HT-29 (cell line): Measurements from ENCODE around the gene MED22. TPM values are rescaled to one million over a fixed set of nuclear protein-coding genes. Genes with fewer than 3 reads are reported as not detected.
"Not testable (repeated sequence)": the region's sequence is repeated elsewhere in the genome, so short reads cannot be mapped to it uniquely, and the experiment has no call there.

ENCODE experiments used
- DNase-seq: peaks from one replicate; pipeline ENCODE4 v3.0.0-alpha.2; 2015; ENCODE audit warnings: low spot score
- total RNA-seq: library from RNA; depleted of rRNA; stranded (reverse); fragments of >200 nt; shearing (Covaris generic); gene quantifications from 2 replicates; pipeline ENCODE4 v1.2.3, GENCODE V29; 2014

MED22 gene
- total RNA-seq, 1 experiment from 2014 or later: 58.8 TPM

DNA sequence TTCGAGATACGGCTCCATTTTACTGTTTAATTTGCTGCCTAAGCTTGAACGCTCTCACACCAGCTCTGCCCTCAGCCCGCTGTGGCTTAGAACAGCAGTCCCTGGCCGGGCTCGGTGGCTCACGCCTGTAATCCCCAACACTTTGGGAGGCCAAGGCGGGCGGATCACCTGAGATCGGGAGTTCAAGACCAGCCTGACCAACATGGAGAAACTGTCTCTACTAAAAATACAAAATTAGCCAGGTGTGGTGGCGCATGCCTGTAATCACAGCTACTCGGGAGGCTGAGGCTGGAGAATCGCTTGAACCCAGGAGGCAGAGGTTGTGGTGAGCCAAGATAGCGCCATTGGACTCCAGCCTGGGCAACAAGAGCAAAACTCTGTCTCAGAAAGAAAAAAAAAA is 29.3 kb upstream of the MED22 start:
- DNase-seq: not testable (repeated sequence)

- DNase-seq: peak; percentile 95
Measured at GRCh38 chr9:133375724-133376654, 28.1 kb upstream of the MED22 start, which contains the start of the genes STKLD1 and SURF4. Gene STKLD1, plus strand, starts transcription at chr9:133376366. Its CDS starts 108 bp downstream, at chr9:133376474. Gene SURF4, minus strand, starts transcription at chr9:133376060. Its CDS starts 91 bp downstream, at chr9:133375969.

DNA sequence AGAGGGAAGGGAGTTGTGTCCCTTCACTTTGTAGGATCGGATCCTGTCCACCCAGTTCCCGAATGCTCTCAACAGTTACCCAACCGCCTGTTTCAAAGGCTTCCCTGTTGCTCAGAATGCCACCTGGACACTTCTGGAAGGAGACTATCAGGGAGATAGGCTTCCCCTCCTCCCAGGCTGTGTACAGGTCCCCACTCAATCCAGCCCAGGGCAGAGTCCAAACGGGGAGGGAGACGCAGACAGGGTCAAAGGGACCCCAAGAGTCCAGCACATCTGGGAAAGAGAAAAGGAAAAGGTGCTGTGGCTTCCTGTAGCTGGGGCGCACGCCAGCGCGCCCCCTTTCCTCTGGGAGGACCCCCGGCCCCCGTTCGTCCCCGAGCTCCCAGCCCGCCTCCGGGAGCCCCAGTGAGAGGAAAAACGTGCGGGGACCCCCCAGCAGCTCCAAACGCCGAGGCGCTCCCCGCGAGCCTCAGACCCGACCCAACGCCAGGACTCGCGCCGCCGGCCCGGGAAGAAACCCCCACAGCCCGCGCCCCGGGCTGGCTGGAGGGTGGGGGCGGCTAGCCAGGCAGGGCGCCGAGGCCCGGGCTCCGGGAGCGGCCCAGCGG is 27.3 kb upstream of the MED22 start:
- peak; percentile 65 for DNase-seq

DNA sequence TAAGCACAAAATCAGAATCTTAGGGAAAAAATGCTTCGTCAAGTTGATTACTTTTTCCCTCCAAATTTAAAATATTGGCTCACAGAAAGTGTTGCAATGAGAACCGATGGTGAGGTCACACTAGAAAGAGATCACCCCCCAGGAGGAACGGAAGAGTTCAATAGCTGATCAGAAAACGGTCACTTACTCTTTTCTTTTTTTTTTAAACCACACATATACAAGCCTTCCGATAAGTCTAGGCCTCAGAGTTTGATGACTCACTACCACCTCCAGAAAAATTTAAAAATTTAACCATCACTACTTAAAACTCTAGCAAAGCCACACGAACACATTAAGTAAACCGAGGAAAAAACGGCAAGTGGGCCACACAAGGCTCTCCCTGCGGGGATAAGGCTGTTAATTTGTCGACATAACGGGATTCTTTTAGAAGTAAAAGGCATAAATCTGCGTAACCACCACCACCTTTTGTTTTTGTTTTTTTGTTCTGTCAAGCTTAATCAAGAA is 26.7 kb upstream of the MED22 start:
- no peak for DNase-seq

DNA sequence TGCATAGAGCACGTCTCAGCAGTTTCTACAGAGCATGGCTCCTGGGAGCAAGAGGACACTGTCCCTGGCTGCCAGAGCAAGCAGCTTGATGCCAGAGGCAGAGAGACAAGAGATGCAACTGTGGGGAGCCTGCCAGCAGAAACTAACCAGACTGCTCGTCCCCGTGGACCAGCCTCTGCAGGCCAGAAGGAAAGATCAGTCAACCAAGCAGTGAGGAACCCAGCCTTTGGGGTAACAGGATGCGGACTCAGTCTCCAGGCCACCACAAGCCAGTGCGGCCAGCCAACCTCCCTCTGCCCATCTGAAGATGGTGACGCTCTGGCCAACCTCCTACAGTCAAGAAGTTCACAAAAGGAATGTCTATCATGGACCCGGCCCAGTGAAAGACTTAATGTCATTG is 24.2 kb upstream of the MED22 start:
- no peak for DNase-seq

DNA sequence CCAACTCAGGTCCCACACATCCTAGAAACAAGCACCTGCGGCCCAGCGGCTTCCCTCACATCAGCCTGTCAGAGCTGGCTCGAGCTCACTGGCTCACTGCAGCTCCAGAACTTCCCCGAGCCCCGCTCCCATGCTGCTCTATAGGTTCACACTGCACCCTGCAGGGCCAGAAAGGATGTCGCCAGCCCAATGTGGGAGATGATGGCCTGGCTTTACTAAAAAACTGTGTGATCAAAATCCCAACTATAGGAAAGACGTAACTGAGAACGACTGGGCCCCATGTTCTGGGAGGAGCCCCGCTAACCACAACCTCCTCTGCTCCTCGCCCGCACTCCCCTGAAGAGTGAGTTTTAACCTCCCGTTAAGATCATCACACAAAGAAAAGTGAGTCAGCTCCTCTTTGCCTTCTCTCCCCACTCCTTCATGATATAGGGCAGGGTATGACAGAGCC is 23.4 kb upstream of the MED22 start:
- DNase-seq: no peak

DNA sequence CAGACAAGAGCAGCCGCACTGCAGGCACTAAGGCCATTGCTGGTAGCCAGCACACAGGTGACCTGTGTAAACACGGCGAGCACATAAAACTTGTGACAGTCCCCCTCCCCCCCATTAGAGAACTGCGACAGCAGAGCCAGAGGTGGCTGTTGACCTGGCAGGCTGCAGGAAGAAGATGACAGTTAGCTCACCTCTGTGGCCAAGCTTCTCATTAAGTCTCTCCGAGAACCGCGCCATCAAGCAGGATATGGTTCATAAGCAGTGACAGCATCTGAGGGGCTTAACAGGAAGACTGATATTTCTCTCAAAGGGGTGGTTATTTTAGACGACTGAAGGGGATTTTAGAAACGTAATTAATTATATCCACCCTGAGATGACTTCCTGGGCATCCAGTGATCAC is 22.8 kb upstream of the MED22 start:
- no peak for DNase-seq

DNA sequence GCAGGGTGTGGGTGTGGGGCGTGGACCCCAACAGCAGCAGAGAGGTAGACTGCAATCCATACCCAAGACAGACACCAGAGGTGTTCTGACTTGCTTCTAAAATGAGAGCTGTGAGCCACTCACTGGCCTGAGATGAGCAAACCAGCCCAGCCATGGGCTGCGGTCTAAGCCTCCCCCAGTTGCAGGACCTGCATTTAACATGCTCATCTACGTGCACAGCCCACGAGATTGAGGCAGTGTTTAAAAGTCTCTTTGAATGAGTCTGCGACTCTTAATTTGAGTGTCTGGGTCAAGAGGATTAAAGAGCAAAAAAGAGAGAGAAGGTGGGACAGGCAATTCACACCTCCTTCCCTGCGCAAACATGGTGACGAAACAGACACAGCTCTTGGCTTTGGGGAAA is 22.0 kb upstream of the MED22 start:
- no peak for DNase-seq

DNA sequence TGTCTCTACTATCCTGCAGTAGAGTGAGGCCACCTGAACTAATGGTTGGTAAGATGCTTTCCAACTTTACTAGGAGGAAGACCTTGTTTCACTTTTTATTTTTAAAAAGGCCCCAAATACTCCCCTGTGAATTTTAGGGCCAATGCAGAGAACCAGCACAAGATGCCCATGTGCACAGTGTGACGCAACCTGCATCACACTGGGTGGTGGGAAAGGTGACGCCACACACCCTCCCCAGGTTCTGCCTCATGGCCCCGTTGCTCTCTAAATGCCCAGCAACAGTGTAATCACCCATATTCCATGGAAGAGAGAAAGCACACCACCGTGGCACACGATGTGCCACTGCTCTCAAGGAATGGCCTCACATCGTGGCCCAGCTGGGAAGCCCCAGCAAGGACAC is 21.5 kb upstream of the MED22 start:
- DNase-seq: no peak

GRCh38 chr9:133368249-133368881 is 20.4 kb upstream of the MED22 start:
- DNase-seq: no peak

GRCh38 chr9:133367778-133368177 is 19.8 kb upstream of the MED22 start:
- no peak for DNase-seq

- no peak for DNase-seq
Measured at GRCh38 chr9:133367221-133367620, 19.3 kb upstream of the MED22 start.

DNA sequence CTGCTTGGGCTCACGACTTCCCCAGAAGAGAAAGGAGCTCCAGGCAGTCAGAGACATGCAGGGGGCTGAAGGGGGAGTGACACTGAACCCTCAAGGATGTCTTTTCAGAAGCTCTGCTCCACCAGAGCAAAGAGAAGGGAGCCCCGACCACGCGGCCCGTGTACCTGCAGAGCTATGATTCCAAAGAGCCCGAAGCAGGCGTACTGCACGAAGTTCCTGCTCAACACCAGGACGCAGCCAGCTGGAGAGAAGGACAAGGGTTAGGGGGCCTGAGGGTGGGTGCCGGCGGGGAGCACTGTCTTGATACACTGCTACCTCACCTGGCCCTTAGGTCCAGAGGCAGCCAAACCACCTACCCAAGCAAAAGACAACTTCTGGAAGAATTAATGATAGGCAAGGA is 18.5 kb upstream of the MED22 start:
- no peak for DNase-seq

DNA sequence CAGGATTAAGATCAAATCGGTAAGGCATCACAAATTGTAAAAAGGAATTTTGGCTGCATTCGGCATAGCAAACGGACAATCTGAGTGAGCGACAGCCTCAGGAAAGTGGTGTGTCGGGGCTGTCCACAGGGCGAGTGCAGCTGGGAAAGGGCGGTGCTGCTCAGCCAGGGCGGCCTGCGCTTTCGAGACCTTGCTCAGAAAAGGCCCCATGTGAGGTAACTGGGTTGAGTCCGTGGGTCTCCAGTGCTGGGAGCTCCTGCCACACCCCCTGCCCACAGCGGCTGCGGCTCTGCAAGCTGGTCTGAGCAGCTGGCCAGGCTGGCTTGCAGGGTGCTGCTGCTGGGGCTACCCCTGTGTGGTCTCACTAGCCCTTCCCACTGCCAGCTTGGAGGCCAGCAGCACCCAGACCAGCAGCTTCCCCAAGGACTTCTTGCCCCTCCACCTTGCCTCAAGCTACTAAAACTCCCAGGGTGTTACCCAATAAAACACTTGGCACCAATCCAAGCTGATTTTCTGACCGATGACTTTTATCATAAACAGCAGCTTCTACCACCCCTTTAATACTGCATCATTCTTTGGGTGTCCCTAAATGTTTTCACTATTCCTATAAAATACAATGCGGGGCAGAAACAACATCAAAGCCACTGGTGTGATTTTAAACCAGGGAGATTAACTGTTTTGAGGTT is 14.6 kb upstream of the MED22 start:
- no peak for DNase-seq

GRCh38 chr9:133361507-133362092 is 13.7 kb upstream of the MED22 start:
- no peak for DNase-seq

DNA sequence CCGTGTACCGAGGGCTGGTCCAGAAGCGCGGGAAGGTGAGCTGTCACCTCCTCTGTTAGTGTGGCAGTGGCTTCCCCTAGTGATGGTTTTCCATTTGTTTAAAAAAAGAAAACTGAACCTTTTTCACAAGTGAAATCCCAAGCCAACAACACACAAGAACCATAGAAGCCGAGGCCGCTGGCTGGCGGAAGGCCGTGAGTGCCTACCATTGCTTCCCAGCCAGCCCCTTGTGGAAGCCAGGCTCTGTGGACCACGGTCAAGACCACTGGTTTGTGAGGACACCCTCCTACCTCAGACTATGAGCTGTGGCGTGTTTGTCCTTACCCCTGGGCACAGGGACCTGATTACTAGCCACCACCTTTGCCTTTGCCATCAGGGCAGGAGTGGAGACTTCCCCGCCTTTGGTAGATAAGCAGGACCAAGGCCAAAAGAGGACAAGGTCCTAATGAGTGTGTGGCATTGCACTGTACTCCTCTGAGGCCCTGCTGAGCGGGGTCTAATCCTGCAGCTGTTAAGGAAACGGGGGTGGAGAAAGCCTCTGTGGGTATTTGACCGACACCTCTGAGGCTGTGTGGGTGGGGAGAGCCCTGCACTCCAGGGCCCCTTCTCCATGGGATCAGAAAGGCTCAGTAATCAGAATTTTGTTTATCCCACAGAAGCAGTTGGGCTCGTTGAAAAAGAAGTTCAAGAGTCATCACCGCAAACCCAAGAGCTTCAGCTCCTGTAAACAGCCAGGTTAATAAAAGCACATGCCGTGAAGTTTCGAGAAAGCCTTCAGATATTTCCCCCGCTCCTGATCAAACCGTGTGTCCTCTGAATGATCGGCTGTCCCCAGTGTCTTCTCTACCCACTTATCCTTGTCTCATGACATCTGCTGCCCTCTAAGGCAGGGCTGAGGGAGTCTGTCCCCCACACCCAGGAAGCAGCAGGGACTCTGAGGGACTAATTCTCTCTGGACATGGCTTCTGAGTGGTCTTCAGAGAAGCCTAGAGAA is 12.8 kb upstream of the MED22 start:
- DNase-seq: no peak

DNA sequence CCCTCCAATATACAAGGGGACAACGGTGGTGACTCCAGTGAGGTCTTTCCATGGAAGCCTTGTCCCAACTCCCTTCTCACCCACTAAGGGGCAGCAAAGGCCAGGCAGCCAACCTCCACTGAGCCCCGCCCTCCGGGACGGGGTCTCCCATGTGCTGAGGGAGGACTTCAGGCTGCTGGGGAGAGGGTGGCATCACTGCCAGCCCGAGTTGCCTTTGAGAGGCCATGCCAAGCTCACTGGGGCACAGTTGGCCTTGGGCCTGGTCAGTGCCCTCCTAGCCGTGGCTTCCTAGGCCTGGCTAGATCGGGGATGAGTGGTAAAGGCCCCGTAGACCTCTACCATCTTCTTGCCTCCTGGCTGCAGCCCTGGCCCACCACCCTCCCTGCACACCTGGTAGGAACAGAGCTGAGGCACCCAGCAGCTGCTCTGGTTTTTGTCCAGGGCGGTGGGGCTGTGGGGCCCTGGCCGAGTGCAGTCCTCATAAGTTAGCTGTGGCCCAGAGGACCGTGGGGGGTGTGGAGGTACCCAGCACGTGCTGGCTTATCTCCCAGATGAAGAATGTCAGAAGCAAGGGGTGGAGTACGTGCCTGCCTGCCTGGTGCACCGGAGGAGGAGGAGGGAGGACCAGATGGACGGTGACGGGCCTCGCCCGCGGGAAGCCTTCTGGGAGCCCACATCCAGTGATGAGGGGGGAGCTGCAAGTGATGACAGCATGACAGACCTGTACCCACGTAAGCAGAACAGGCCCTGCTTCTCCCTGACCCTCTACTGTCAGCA is 11.7 kb upstream of the MED22 start:
- DNase-seq: no peak

DNA sequence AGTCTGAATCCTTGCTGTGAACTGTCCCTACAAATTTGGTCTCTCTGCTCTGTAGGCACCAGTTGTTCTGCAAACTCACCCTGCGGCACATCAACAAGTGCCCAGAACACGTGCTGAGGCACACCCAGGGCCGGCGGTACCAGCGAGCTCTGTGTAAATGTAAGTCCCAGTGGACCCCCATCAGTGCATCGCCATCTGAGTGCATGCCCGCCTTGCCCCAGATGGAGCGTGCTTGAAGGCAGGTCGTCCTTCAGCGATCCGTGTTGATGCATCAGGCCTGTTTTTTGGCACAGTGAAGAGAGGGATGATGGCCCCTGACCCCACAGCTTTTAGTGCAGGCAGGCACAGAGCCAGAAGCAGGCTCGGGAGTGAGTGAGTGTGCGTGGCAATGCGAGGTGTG is 9.7 kb upstream of the MED22 start:
- no peak for DNase-seq
